HG02763 (cell line): ENCODE results near the gene NRAP.
"Not testable (repeated sequence)": the region's sequence is repeated elsewhere in the genome, so short reads cannot be mapped to it uniquely, and the experiment has no call there.

Experiments
- ATAC-seq: cut with Tn5 transposase; IDR thresholded peaks from one replicate; pipeline ENCODE4 v1.9.1; 2021; ENCODE audit warnings: mild to moderate bottlenecking, moderate library complexity; ENCODE audit not compliant: unreplicated experiment

Gene NRAP

GRCh38 chr10:113681533-113682470 lies 18.0 kb upstream of the NRAP start:
- peak; percentile 44 for ATAC-seq

GRCh38 chr10:113680190-113681111 lies 16.6 kb upstream of the NRAP start:
- peak; percentile 8 for ATAC-seq

- peak; percentile 74 for ATAC-seq
Observed at GRCh38 chr10:113679463-113680189, 15.8 kb upstream of the NRAP start, which contains the start of gene CASP7. CASP7 (plus strand) TSS chr10:113679912; CDS start chr10:113697494, 17,582 bp downstream.

DNA sequence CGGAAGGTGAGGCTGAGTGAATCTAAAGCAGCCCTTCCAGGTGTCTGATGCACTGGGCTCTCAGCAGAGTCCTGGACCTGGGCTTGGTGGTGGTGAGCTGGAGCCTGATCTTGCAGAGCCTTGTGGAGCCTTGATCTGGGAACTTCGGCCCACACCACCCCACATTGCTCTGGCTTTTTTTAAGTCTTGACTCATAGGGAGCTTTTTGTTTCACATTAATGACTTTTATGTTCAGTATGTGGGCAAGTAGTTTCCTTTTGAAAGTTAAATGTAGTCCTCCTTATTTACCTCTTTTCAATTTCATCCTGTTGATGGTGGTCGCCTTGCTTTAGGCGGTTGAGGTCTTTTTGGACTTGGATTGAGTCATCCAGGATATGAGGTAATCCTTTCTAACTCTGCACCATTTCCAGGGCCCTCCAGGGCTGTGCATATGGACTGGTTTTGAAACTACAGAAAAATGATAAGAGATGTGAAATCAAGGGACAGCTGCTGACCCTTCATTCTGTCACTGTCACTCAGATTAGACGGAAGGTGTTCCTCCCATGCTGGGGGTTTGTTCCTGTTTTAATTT lies 2.9 kb upstream of the NRAP start:
- peak; percentile 45 for ATAC-seq

- no peak for ATAC-seq
Observed at GRCh38 chr10:113665806-113666354, 2.0 kb upstream of the NRAP start.

DNA sequence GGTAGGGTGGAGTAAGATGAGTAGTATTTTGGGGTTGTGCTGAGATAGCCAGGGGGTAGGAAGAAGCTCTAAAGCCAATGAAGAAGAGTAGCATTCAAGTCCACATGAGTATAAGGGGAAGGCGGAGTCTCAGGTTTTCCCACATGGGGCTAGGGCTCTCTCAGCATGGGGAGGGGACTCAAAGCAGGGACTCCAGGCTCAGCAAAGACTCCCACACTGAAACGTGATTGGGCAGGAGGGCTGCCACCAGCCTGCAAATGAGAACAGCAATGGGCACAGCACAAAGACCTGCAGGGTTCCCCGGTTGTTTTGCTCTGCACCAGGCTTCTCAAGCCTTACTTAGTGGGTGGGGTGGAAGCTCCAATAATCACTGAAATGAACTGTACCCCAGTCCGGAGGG lies 1.5 kb upstream of the NRAP start:
- no peak for ATAC-seq

DNA sequence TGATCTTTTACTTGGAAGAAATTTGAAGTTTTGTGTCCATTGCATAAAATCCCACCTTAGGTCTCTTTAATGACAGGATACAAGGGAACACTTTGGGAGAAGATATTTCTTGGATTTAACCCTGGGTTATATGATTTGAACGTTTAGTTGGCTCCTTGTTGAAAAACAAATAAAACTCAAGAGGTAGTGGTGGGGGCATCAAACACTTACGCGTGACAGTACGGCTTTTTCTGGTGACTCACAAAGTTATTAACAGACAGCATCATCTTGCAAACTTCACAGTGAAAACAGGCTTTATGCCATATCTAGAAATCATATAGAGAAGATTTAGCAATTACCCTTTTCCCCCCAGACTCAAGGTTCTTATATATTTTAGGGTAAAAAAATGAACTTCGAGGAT lies 699 bp downstream of the NRAP start:
- ATAC-seq = no peak

GRCh38 chr10:113661332-113661731 lies 2.5 kb downstream of the NRAP start:
- no peak for ATAC-seq

DNA sequence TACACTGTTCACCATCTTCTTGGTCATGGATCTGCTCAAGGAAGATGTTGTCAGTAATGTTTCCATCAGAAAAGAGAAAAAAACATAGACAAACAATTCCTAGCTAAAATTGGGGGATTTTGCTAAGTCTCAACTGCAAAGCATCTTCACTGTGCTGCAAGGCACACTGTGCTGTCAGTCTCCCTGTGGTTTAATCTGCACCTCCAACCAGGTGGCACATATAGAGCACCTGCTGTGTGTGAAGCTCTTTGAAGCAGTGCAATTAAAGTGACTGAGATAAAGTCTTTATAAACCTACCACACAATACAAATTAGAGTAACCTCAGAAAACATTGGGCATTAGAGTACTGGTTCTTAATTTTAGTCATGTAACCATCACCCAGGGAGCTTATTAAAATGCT lies 6.3 kb downstream of the NRAP start:
- no peak for ATAC-seq

DNA sequence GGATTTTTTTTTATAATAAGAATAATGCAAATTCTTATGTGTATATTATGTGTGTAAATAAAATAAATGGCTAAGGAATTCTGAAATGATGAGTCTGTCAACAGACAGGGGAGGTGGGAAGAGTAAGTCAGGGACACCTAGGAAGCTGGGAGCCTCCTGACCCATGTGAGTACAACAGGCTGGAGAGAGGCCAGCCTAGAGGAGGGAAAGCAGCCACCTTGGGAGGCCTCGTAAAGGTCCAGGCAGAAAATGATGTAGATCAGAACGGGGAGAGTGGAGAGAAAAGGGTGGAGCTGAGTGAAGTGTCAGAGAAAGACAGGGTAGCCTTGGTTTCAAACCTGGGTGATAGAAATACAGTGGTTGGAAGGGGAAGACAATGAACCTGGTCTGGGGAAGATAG lies 6.9 kb downstream of the NRAP start:
- ATAC-seq = no peak

- not testable (repeated sequence) for ATAC-seq
Observed at GRCh38 chr10:113652456-113652855, 11.4 kb downstream of the NRAP start.

GRCh38 chr10:113651898-113652297 lies 11.9 kb downstream of the NRAP start:
- ATAC-seq = no peak

GRCh38 chr10:113651021-113651420 lies 12.8 kb downstream of the NRAP start:
- ATAC-seq = no peak

DNA sequence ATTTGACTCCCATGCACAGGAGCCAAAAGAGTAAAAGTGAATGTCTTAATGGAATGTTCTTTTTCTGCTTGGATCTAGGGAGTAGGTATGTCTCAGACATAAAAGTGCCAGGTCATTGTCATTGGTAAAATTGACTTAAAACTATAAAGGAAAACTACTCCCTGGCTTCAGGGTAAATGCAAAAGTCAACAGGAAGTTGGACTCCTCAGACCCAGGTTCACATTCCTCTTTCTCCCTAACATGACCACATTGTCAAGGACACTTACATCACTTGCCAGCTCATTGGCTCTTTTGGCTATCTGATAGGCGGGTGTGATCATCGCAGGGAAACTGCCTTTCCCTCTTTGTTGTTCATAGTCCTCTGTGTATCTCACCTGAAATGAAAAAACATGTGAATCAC lies 13.7 kb downstream of the NRAP start:
- ATAC-seq = no peak

DNA sequence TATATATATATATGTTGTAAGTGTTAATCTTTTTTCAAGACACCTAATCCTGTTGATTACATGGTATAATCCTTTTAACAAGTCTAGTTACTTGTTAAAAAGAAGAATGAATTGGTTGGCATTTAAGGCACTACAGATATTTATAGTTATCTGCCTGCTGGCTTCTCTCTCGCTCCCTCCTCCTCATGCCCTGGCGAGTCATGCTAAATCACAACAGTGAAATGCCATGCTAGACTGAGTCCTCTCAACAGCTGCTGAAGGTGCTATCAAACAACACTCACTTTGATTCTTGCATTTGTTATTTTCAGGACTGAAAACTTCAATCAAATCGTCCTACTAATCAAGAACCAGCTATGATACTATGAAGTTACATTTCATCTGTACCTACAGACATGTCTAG lies 15.4 kb downstream of the NRAP start:
- ATAC-seq = no peak

- no peak for ATAC-seq
Observed at GRCh38 chr10:113647812-113648211, 16.0 kb downstream of the NRAP start.

- ATAC-seq = no peak
Observed at GRCh38 chr10:113646336-113647201, 17.3 kb downstream of the NRAP start.

- ATAC-seq = no peak
Observed at GRCh38 chr10:113644185-113645120, 19.4 kb downstream of the NRAP start.
